HG03354 (cell line): ENCODE data around the gene PEBP1.

ENCODE experiments used
- ATAC-seq: cut with Tn5 transposase; IDR thresholded peaks from one replicate; pipeline ENCODE4 v1.9.1; 2021; ENCODE audit warnings: mild to moderate bottlenecking; ENCODE audit not compliant: unreplicated experiment, poor library complexity, severe bottlenecking

Gene PEBP1

GRCh38 chr12:118135788-118136558, at the start of gene PEBP1:
Gene PEBP1, plus strand, starts transcription at chr12:118136124. Its CDS starts 86 bp downstream, at chr12:118136210.
- ATAC-seq = peak; percentile 97

DNA sequence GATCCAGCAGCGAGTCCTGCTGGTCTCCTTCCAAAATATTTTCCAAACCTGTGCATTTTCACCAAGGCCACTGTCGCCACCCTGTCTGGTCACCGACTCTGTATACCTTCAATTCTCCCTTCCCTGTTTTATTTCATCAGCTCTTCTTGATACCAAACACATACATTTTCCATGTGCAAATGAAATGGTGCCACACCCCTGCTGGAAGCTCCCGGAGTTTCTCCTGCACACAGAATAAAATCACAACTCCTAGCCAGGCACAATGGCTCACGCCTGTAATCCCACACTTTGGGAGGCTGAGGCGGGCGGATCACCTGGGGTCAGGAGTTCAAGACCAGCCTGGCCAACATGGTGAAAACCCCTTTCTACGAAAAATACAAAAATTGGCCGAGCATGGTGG, 46.1 kb upstream of the PEBP1 start:
- ATAC-seq = no peak

- no peak for ATAC-seq
Observed at GRCh38 chr12:118094039-118094438, 41.9 kb upstream of the PEBP1 start.

- no peak for ATAC-seq
Observed at GRCh38 chr12:118098401-118098800, 37.5 kb upstream of the PEBP1 start.

DNA sequence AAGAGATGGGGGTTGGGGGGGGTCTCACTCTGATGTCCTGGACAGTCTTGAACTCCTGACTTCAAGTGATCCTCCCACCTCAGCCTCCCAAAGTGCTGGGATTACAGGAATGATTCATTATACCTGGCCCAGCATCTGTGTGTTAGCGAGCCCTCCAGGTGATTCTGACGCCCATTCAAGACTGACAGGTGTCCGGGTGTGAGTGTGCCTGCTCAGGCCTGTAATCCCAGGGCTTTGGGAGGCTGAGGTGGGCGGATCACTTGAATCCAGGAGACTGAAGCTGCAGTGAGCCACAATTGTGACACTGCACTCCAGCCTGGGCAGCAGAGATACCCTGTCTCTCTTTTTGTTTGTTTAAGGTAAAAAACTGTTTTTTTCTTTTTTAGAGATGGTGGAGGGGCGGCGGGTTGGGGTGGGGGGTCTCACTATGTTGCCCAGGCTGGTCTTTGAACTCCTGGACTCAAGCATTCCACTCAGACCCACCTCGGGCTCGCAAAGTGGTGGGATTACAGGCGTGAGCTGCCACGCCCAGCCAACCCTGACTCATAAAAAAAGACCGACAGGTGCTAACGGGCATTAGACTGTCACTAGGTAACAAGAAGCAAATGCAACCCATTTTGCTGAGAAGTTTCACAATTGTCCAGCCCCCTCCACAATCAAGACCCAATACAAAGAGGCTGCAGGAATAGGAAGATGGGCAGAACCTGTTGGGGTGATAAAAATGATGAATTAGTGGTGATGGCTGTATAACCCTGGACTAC, 36.8 kb upstream of the PEBP1 start:
- ATAC-seq = no peak

DNA sequence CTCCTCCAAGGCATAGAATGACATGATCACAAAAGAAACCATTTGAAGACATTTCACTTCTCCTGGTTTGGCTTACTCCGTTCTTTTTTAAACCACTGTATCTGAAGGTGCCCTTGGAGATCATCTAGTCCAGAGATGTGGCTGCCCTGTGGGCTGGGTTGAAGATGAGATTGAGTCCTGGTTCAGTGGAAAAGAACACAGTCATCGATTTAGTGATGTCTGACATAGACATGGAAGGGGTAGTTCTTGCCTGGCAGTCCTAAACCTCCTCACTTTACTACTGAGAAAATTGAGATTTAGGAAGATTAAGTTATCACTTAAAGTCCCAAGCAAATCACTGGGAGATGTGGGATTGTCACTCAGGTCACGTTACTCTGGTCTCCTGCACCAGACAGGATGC, 34.9 kb upstream of the PEBP1 start:
- no peak for ATAC-seq

DNA sequence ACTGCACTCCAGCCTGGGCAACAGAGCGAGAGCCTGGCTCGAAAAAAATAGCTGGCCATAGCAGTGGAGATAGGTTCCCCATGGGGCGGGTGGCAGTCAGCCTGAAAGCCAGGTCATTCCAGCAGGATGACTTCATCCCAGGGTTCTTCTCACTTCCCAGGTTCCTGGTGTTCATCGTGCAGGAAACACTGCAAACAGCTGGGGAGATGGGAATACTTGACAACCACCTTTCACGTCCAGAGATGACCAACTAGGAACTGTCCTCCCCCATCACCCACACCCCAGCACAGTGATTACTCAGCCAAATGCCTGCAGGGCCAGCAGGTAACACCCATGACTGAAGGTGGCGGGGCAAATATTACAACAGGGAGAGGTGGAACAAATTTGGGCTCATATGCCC, 33.9 kb upstream of the PEBP1 start:
- ATAC-seq = no peak

DNA sequence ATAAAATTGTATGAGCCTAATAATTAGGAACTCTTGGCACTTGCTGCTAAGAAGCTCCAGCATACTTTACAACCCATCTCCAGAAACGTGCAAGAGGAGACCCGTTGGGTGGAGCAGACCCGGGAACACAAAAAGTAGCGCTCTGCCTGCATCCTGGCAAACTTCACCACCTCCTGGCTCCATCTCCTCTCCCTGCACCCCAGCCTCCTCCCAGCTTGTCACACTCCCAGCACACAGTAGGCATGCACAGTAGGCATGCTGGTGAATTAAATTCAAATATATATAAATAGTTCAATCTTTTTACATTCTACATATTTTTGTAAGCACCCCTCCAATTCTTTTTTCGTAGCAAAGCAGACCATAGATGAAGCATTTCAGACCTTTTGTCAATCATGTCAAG, 33.3 kb upstream of the PEBP1 start:
- ATAC-seq = no peak

DNA sequence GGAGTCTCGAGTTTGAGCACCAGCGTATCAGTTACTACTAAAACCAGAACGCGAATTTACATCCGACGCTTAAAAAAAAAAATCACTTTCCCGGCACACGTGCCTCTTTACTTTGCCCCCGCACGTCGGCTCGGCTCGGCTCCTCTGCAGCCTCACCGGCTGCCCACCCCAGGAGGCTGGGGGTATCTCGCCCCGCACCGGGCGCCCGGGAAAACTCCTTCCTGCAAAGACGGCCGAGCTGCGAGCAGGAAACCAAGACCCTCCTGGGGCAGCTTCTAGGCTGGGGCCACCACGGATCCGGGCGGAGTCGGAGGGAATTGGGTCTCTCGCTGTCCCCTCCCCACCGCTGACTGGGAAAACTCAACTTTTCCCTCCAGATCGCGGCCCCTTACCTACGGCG, 32.7 kb upstream of the PEBP1 start:
- ATAC-seq = peak; percentile 16

DNA sequence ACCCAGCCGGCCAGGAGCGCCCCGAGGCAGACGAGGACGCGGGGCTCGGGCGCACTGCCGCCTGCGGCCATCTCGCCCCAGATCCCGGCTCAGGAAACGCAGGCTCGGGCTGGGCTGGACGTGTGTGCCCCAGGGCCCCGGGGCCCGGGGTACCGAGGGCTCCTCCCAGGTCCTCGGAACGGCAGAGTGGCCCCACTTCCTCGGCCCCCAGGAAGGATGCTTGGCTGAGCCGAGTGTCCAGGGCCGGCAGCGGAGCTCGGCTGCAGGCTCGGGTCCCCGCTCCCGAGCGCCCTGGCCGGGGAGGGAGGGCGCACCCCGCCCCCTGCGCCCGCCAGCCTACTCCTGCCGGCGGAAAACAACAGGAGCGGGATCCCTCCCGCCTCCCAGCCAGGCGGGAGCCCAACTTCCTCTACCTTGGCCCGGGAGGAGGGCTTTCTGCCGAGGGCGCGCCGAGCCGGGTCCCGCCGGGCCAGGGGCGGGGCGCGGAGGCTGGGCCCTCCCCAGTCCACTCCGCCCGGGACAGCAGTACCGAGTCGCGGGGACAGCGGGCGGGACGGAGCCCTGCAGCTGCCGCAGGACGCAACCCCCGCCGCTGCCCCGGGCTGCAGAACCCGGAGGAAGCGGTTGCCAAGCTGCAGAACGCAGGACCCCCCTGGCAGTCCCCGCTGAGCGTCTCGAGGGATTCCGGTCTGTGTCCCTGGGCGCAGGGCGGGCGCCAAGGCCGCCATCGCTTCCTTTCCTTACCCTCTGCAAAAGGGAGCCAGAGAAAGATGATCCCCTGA, 32.1 kb upstream of the PEBP1 start, which contains the start of gene VSIG10:
Gene VSIG10, minus strand, starts transcription at position 411 of the 782 bp plus-strand sequence. Its CDS starts 340 bp downstream, at position 71.
- ATAC-seq = peak; percentile 48

GRCh38 chr12:118107011-118107410, 28.9 kb upstream of the PEBP1 start:
- no peak for ATAC-seq

DNA sequence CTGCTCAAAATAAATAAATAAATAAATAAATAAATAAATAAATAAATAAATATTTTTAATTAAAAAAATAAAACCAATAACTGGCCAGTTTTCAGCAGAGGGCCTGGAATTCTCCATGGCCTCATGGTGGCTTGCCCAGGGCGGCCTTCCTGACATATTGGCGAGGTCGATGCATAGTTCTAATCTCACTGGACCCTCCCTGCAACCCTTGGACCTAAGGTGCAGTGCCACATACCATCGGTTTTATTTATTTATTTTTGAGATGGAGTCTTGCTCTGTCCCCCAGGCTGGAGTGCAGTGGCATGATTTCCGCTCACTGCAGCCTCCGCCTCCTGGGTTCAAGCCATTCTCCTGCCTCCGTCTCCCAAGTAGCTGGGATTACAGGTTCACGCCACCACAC, 28.2 kb upstream of the PEBP1 start:
- no peak for ATAC-seq

DNA sequence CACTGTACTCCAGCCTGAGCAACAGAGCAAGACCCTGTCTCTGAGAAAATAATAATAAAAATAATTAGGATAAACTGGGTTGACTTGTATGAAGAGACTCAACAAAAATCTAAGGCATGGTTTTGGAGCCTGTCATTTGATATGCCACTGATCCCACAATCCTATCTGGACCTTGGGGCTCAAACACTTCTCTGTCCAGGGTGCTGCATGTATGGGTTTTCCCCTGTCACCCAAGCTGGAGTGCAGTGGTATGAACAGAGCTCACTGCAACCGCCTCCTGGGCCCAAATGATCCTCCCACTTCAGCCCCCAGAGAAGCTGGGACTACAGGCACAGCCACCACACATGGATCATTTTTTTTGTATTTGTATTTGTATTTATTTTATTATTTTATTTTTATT, 26.8 kb upstream of the PEBP1 start:
- ATAC-seq = no peak

GRCh38 chr12:118119449-118119879, 16.5 kb upstream of the PEBP1 start:
- no peak for ATAC-seq

- ATAC-seq = peak; percentile 73
Observed at GRCh38 chr12:118120579-118121363, 15.2 kb upstream of the PEBP1 start.

DNA sequence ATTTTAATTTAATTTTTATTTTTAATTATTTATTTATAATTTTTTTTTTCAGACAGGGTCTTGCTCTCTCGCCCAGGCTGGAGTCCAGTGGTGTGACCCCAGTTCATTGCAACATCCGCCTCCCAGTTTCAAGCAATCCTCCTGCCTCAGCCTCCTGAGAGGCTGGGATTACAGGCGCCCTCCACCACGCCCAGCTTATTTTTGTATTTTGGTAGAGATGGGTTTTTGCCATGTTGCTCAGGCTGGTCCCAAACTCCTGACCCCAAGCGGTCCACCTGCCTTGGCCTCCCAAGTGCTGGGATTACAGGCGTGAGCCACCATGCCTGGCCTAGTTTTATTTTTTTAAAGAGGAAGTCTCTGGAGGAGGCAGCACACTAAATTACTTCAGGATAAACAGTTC, 13.7 kb upstream of the PEBP1 start:
- ATAC-seq = no peak

DNA sequence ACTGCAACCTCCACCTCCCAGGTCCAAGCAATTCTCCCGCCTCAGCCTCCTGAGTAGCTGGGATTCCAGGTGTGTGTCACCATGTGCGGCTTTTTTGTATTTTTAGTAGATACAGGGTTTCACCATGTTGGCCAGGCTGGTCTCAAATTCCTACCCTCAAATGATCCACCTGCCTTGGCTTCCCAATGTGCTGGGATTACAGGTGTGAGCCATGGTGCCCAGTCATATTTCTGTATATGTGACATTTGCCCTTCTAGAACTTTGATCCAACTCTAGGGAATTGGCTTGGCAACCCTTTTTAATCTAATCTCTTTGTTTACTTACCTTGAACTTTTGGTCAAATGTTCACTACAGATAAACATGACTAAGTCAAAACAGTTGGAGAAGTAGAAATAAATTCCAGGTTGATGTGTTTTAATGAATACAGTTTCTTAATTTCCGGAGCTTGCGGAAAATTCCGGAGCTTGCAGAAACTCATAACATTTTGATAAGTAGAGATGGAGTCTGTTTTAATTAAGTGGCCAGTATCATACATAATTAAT, 11.5 kb upstream of the PEBP1 start:
- ATAC-seq = no peak

DNA sequence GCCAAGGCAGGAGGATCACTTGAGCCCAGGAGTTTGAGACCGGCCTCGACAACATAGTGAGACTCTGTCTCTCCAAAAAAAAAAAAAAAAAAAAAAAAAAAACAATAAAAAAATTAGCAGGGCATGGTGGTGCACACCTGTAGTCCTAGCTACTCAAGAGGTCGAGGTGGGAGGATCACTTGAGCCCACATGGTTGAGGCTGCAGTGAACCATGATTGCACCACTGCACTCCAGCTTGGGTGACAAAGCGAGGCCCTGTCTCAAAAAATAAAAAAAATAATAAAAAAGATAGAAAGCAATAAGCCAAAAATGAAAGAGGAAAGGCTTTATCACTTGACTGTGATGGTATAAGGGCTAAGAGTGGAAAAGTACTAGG, 10.2 kb upstream of the PEBP1 start:
- ATAC-seq = no peak

- ATAC-seq = no peak
Observed at GRCh38 chr12:118126119-118126757, 9.7 kb upstream of the PEBP1 start.
